ENCODE measurements around the gene ZNF22.

ZNF22 gene

DNA sequence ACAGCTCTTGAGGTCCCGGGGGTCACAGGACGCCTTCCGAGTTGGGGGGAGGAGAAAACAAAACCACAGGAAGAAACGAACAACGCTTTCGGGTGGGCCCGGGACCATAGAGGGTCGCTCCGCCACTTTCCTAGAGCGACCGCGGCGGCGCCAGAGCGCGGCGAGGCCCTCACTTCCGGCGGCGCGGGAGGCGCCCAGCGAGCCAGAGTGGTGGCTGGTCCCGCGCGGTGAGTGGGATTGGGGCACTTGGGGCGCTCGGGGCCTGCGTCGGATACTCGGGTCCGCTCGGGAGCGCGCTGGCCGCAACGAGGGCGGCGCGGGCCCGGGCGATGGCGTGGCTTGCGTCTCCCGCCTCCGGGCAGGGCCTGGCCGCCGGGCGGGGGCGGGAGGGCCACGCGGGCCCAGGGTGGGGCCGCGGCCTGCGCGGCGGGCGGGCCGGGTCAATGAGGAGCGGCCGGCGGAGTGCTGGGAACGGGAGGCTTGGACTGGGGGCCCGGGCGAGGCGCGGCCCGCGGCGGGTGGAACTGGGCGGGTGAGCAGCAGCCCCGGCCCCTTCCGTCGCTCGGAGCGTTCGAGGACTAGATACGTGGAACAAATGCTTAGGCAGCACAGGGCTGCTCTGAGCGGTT, at the start of gene ZNF22:
Gene ZNF22 (plus strand): TSS at position 172 of the 629 bp plus-strand sequence. CDS start 2,446 bp downstream, outside the sequence.
- peak; percentile 55 for DNase-seq (ENCODE audit: low read depth)

DNA sequence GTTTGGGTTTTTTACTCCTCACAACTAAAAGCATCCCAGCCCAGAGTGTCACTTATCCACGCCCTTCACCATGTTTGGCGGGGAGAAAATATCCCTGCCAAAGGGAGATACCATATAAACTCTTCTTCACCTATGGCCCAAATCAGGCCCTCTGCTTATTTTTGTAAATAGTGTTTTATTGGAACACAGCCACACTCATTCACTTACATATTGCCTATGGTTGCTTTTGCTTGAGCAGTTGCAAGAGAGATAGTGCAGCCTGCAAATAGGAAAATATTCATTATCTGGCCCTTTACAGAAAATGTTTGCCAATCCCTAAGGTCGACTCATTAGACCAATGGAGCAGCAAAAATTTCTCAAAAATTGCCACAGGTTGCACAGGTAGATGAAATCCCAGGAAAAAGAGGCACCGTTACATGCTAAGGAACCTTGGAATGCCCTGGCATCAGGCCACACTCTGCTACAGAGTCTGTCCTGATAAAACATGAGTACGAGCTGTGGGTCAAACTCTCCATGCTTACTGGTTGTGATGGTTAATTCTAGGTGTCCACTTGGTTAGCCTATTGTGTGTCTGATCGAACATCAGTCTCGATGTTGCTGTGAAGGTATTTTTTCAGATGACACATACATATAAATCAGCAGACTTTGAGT, 49.0 kb upstream of the ZNF22 start:
- no peak for DNase-seq (ENCODE audit: low read depth)

DNA sequence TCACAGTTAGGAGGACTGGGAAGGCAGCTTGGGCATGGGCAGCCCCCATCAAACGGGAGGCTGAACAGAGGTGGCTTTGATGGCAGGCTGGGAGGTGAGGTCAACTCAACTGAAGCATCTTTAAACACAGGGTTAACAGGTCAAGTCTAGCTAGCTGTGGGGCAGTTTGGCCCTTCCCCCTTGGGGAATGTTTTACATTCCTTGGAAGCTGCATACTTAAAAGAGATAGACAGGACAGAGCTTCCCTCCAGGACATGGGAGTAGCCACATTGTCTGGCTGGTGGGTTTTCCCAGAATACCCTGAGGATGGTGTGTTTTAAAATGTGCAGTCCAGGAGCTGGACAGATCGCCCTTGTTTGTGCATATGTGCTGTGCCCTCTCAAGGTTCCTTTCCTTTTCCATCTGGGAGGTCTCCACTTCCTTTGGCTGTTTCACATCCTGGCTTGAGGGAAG, 47.9 kb upstream of the ZNF22 start:
- no peak for DNase-seq (ENCODE audit: low read depth)

DNA sequence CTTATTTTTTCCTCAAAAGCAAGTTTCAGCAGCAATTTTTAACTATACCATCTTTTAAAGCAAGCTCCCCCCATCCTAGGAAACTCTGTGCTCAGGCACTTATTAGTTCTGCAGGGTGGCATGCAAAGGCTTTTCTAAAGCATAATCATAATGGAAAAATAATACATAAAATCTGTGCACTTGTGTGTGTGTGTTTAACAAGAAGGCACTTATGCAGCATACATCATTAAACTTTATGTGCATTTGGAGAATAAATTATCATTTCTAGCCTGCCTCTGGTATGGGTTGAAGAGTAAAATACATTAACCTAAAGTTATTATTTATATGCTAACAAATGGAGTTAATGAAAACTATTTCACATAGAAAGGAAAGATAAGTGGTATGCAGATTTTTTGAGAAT, 46.7 kb upstream of the ZNF22 start:
- DNase-seq (ENCODE audit: low read depth): no peak

DNA sequence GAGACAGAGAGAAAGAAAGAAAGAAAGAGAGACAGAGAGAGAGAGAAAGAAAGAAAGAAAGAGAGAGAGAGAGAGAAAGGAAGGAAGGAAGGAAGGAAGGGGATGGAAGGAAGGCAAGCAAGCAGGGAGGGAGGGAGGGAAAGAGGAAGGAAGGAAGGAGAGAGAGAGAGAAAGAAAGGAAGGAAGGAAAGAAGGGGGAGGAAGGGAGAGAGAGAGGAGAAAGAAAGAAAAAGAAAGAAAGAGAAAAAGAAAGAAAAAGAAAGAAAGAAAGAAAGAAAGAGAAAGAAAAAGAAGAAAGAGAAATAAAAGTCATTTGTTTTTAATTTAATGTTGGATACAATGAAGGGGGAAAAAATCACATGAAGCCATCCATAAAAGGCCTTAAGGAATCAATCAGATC, 45.8 kb upstream of the ZNF22 start:
- no peak for DNase-seq (ENCODE audit: low read depth)

DNA sequence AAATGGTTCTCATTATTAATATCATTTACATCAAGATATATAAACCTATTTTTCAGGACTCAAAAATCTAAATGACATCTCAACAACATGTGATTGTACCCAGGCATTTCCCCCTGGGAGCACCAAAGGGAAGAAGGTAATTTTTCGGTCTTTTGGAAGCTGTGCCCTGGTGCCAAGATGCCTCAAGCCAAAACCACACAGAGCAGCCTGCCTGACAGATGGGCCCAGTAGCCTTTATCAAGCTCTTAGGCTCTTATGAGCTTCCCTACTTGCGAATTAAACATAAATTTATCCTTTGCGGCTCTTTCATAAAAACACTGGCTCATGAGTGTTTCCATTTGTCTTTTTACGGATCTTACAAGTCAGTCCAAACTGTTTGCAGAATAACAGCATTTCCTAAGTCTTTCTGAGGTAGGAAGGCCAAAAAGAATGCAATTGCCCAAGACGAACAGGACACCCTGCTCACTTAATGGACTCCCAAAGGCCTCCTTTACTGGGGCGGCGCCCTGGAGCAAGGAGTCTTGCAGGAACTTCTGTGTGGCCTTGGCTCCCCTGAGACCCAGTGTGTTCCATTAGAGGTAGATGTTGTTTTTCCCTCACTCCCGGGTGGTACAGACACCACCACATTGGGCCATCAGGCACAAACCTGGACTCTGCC, 45.2 kb upstream of the ZNF22 start:
- DNase-seq (ENCODE audit: low read depth): no peak

DNA sequence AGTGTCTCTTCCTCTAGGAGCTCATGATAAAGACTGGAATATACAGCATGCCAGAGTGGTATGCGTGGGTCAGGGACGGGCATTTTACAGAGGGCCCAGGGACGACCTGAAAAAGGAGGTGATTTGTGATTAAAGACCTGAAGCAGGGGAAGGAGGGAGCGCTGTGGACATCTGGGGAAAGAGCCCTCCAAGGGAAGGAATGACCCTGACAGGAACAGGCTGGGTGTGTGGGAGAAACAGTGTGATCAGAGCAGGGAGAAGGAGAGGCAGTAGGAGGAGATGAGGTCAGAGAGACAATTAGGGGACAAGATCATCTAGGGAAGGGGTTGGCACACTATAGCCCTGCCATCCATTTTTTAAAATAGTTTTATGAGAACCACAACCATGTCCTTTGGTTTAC, 44.5 kb upstream of the ZNF22 start:
- DNase-seq (ENCODE audit: low read depth): no peak

DNA sequence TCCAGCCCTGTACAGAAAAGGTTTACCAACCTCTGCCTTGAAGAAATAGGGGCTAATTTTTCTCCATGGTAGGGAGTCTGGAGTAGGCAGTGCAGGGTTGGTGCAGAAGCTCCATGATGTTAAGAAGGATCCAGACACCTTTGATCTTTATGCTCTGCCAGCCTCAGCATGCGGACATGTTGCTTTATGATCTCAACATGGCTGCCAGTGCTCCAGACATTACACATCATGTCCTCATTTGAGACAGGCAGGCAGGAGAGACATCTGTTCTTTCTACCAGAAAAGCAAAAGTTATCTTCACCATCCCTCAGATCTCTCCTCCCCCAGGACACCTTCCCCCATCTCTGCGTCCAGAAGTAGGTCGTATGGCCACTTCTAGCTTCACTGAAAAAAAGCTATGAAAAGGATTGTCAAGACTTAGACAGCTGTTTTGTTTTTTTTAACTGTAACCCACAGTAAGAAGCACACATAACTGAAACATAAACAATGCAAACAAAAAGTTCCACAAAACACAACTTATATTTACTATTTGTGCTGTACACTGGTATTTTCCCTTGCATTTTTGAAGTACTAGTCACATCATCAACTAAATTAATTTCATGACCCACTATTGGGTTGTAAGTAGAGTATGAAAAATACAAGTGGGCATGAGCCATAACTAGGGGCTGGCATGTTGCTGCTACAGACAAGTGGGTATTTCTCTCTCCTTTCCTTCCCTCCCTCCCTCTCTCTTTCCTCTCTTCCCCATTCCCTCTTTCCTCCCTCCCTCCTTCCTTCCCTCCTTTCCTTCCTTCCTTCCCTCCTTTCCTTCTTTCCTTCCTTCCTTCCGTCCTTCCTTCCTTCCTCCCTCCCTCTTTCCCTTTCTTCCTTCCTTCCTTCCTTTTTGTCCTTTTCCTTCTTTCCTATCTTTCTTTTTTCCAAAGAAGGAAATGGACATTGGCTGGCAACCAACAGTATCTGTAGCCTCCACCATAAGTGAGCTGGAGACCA, 43.7 kb upstream of the ZNF22 start:
- no peak for DNase-seq (ENCODE audit: low read depth)

DNA sequence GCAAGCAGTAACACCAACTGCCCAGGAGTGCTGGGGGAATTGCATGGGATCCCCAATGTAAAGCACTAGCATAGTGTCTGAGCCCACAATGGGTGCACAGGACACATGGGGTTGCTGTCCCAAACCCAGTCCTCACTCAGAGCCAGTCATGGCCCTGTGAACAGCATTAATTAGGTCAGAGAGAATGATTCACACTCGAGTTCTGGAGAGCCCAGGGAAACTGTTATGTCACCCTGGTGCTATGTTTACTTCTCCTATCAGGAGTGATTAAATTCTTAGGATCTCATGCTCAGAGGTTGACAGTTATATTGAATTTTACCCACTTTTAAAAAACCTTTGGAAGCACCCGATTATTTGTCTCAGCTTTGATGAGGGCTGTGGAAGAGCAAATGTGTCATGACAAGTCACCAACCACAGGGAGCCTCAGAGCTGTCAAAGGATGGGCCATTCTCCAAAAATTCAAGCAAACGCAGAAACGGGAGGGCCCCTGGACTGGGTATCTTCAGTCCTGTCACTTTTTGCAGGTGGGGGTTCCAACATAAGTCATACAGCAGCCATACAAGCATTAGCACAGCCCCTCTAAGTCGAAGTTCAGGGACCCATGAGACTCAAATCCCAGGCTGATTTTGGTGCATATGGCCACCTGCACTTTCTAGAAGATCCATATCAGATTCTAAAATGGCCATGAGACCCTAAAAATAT, 42.4 kb upstream of the ZNF22 start:
- DNase-seq (ENCODE audit: low read depth): no peak

DNA sequence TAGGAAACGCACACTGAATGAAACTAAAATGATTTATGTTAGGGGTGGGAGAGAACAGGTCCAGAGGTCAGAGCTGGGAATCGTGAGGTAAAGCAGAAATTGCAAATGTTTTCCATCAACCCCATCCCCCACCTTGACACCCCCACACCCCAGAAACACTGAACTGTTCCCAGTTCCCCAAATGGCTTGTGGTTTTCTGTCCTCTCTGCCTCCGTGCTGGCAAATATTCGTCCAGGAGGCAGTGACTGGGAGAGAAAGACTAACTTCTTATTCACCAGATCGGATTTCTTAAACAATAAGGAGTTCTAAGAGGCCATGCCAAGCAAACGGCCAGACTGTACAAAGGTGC, 41.9 kb upstream of the ZNF22 start:
- DNase-seq (ENCODE audit: low read depth): no peak

DNA sequence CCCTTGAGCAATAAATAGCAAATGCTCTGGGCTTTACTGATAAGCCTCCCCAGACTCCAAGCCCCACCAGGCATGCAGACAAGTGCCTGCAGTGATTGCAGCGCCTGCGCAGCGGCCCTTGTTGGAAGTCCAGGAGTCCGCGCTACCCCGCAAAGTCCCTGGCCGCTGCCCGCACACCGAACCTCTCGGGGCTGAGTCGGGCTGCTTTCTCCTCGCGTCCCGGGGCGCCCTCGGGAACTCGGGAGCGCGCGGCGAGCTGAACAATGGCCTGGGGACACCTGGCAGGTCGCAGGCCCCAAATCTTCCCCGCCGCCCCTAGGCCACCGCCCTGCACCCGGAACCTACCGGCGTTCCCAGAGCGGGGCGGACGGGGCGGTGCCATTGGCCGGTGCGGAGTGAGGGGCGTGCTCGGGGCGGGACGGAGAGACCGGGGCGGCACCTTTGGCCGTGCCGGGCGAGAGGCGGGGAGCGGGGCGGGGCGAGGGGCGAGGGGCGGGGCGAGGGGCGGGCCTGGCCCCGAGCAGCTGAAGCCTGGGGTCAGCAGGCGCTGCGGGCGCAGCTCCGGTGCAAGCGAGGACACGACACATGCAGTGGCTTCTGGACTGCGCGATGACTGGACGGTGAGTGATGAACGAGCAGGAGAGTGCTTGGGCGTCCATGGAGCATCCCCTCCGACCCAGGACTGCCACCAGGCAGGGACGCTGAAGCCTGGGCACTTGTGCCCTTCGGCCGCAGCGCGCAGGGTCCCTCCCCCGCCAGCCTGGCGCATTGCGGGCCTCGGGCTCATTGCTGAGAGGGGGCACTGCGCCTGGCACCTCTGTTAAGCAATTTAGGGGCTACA, 41.3 kb upstream of the ZNF22 start, which contains the start of gene RASSF4:
Gene RASSF4 (plus strand): TSS at position 556 of the 841 bp plus-strand sequence. CDS start 10,401 bp downstream, outside the sequence.
- DNase-seq (ENCODE audit: low read depth): peak; percentile 88

DNA sequence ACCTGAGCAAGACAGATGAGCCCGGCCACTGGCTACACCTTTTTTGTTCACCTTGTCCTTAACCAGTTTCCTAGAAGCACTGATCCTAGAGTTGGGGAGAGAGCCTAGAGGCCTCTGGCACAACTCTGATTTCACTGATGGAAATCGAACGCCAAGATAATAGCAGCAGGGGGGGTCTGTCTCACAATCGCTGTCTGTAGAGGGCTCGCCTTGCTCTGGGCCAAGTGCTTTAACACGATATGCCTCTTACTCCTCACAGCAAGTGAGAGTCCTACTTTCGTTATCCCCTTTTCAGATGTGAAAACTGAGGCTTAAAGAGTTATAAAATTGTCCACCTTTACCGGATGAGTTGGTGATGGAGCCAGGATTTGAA, 40.6 kb upstream of the ZNF22 start:
- DNase-seq (ENCODE audit: low read depth): no peak

DNA sequence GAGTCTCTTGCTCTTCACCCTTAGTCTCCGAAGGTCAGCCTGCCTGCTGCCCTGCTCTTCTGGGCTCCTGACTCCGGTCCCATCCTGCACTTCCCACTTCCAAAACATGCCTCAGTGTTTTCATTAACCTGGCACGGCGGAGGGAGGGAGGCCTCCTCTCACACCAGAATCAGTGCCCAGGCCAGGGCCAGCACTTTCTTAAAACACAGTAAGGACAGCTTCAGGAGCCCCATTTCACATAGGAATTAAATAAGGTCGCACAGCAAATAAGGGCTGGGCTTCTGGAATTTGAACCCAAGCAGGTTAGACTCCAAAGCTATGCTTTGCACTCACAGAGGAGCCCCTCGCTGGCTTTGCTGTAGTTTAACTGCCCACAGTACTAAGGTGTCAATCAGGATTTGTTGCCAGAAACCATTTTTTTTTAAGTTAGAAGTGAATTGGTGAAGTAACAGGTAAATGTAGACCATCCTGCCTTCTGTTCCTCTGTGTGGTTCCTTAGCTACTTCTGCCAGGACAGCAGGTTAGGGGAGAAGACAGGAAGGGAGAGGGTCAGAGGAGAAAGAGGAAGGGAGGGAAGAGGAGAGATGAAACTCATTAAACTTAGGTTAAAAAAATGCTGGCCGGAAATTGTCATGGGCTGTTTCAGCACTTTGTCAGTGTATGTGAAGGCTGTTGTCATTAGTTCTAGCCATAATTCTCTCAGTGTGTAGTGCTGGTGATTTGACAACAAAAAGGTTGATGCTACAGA, 40.1 kb upstream of the ZNF22 start:
- no peak for DNase-seq (ENCODE audit: low read depth)

DNA sequence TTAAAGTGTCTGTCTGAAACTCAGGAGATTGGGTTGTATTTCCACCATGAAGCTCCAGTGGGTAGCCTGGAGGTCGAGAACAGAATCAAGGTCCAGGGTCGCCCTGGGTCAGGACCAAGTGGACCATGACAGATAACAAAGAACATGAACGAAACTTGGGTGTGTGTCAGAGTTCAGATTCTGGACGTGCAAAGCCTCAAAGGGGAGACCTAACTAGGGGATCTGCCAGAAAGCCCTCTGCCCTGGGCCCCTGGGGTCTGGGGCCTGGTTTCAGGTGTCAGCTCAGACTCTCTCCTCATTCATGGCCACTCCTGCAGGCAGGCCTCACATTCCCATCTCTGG, 39.5 kb upstream of the ZNF22 start:
- no peak for DNase-seq (ENCODE audit: low read depth)

DNA sequence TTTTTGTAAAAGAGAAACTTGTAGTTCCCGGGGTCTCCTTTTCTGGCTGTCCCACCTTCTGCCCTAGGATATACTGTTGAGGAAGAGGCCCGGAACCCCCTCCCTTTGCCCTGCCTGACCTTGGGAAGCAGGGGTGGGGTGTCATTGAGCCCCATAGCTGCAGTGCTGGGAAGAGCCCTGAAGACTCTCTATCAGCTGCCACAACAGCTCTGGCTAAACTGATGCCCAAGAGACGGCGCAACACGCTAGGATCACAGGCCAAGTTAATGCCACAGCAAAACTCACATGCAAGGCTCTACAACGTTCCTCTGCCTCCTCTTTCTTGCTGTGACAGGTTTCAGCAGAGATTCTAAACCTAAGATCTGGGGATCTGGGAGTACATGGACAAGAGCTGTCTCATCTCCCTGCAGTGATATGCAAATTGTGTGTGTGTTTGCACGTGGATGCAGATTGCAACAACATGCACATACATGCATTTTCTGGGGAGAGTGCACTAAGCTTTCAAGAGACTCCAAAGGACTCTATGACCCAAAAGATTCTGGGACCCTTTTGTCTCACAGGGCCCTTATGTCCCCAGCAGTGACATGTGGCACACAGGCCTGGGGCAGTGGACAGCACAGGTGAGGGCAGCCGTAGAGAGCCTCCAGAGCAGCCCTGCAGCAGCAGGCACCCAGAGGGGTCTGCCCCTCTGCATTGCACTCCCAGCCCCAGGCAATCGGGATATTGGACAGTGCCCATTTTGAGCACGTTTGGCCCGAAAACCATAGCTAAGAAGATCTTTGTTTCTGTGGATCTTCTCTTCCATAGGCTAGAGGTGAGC, 38.6 kb upstream of the ZNF22 start:
- DNase-seq (ENCODE audit: low read depth): no peak

DNA sequence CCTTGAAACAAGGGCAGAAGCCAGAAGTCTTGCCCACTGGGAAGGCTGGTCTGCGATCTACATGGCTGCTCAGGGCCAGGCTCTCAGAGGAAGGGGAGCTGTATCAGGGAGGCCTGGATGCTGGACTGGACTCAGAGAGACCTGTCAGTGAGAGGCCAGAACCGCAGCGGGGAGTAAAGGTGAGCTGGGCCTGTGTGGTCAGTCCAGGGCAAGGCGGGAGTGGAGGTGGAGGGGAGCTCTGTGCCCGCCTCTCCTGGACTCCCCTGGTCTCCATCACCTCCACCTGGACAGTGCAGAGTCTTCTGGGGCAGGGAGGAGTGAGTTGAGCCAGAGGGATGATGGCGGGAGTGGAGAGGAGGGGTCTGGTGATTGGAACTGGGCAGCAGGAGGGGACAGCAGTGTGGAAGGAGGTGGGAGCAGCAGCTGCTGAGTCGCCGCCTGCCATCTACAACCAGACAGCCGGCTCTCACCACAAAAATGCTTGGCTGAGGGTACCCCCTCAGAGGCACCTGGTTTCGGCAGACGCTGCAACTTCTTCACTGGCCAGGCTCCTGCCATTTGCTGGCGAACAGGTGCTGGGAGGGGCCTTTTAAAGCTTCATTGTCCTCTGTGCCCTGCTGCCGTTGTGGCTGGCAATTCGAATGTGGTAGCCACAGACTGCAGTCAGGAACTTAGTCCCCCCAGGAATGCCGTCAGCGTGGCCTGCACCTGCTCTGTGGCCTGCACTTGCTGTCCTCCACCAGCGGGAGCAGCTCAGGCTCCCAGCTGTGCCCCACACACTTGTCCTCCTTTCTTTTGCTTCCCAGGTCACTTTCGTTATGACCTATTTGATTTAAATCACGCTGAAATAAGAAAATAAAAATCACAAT, 37.6 kb upstream of the ZNF22 start:
- DNase-seq (ENCODE audit: low read depth): no peak

DNA sequence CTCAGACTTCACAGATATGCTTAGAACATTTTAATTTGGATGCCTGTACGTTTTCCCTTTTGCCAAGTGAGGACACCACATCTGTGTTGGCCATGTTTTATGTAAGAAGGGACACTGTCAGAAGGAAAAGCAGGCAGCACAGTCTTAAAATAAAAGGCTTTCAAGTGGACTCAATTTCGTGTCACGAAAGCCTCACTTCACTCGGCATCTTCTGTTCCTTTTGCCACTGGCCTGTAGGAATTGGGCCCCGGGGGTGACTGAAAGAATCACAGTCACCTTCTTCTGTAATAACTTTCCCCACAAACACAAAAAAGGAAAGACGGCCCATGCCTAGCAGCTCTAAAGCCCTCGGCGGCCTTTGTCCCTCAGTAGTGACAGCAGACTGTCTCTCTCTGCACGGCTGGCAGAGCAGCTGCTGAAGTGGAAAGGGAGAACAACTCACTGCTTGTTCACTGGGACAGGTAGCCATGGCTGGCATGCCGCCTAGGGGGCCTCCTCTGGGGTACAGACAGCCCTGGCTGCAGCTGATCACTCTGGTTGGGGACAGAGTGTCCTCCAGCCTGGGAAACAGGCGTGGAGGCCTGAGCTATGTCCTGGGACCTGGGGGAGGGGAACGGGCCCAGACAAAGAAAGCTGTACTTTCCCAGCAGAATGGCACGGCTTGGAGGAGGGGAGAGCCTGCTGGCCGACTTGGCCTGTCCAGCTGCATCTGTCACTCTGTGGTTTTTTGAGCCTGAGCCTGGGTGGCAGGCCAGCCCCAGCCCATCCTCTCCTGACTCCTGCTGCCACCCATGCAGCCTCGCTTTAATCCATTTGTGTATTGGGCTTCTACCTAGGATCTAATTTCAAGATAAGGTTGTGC, 36.7 kb upstream of the ZNF22 start:
- no peak for DNase-seq (ENCODE audit: low read depth)
